ENCODE results near the gene NEGR1.

NEGR1 gene

GRCh38 chr1:71850515-71850914, 431.8 kb downstream of the NEGR1 start:
- no peak for DNase-seq

GRCh38 chr1:71843012-71843411, 439.3 kb downstream of the NEGR1 start:
- DNase-seq, result no peak

- no peak for DNase-seq
Observed at GRCh38 chr1:71839876-71840275, 442.5 kb downstream of the NEGR1 start.

GRCh38 chr1:71836904-71837303, 445.4 kb downstream of the NEGR1 start:
- DNase-seq, result no peak

- DNase-seq, result no peak
Observed at GRCh38 chr1:71835442-71835813, 446.9 kb downstream of the NEGR1 start.

- no peak for DNase-seq
Observed at GRCh38 chr1:71834601-71835441, 447.5 kb downstream of the NEGR1 start.

GRCh38 chr1:71831646-71832045, 450.7 kb downstream of the NEGR1 start:
- DNase-seq, result no peak

- no peak for DNase-seq
Observed at GRCh38 chr1:71829346-71829745, 453.0 kb downstream of the NEGR1 start.

- DNase-seq, result no peak
Observed at GRCh38 chr1:71828431-71829012, 453.8 kb downstream of the NEGR1 start.

- DNase-seq, result no peak
Observed at GRCh38 chr1:71823708-71824305, 458.5 kb downstream of the NEGR1 start.

GRCh38 chr1:71817028-71817427, 465.3 kb downstream of the NEGR1 start:
- no peak for DNase-seq

- DNase-seq, result no peak
Observed at GRCh38 chr1:71809085-71809484, 473.3 kb downstream of the NEGR1 start.

- DNase-seq, result no peak
Observed at GRCh38 chr1:71804140-71804539, 478.2 kb downstream of the NEGR1 start.

GRCh38 chr1:71796006-71796405, 486.3 kb downstream of the NEGR1 start:
- no peak for DNase-seq

- no peak for DNase-seq
Observed at GRCh38 chr1:71792264-71792663, 490.1 kb downstream of the NEGR1 start.

- no peak for DNase-seq
Observed at GRCh38 chr1:71788113-71788512, 494.2 kb downstream of the NEGR1 start.

- no peak for DNase-seq
Observed at GRCh38 chr1:71787699-71788098, 494.6 kb downstream of the NEGR1 start.

- DNase-seq, result no peak
Observed at GRCh38 chr1:71786218-71786617, 496.1 kb downstream of the NEGR1 start.

- DNase-seq, result no peak
Observed at GRCh38 chr1:71785450-71785849, 496.9 kb downstream of the NEGR1 start.

GRCh38 chr1:71785000-71785399, 497.3 kb downstream of the NEGR1 start:
- no peak for DNase-seq

- no peak for DNase-seq
Observed at GRCh38 chr1:71784241-71784640, 498.1 kb downstream of the NEGR1 start.

GRCh38 chr1:71783071-71783470, 499.3 kb downstream of the NEGR1 start:
- no peak for DNase-seq

- no peak for DNase-seq
Observed at GRCh38 chr1:71781450-71781849, 500.9 kb downstream of the NEGR1 start.

- DNase-seq, result no peak
Observed at GRCh38 chr1:71780681-71781080, 501.7 kb downstream of the NEGR1 start.

Measured in right kidney (tissue), 1 donor.